ENCODE measurements around the gene LRRC14B. TPM values are rescaled to one million over a fixed set of nuclear protein-coding genes. Genes with fewer than 3 reads are reported as not detected.

Gene LRRC14B
- total RNA-seq, 1 experiment from 2014 or later, result not detected

DNA sequence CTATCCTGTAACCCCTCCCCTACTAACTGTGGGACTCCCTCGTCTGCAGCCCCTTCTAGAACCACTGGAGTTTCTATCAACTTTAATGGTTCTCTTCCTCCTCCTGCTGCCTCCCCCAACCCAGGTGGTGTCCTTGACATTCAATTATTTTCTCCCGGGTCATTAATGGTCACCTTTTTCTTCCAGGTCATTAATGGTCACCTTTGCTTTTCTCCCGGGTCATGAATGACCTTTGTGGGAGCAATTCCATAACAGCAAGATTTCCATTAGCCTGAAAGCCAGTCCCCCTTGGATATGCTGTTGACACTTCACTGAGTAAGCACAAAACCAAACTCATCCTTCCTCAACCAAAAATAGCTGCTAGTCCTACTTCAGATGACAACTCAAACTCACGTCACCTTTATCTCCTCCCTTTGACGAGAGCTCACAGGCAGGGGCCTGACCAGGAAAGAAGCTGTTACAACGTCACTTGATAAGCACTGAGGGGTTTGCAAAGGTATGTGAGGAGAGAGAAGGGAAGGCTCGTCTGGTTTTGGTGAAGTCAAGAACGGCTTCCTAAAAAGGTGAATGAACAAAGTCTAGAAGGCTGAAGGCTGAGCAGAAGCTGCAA lies 15.7 kb downstream of the LRRC14B start:
- Histone ChIP-seq H3K4me2 (ENCODE audit: low read length) (no peak overlapping the region; the same call in 1 of the 2 replicates), H3K27me3 (ENCODE audit: low read length) (no peaks in the 10 kb centered on the region), H3K4me3 (ENCODE audit: low read length) (no peak overlapping the region), H3K9me2 (replicated peaks; ENCODE audit: low read length) (no peaks in the 10 kb centered on the region), H3K36me3 (ENCODE audit: low read depth, low read length) (peaks cover 14% of the 10 kb centered on the region; the same call in 1 of the 2 replicates), H3F3A (ENCODE audit: low read length, unreplicated experiment) (no peaks in the 10 kb centered on the region), H4K20me1 (ENCODE audit: low read length) (peaks cover 4% of the 10 kb centered on the region; the same call in 1 of the 2 replicates), H3K9me3 (ENCODE audit: low read length) (no peaks in the 10 kb centered on the region), H2AFZ (ENCODE audit: low read length) (no peak overlapping the region), H3K79me2 (ENCODE audit: low read length) (peaks cover 48% of the 10 kb centered on the region), H3K4me1 (ENCODE audit: insufficient read depth, low read length) (peaks cover 25% of the 10 kb centered on the region), H3K27ac (ENCODE audit: low read length) (peak overlapping the region; percentile 83), H3K9ac (ENCODE audit: low read length) (peak overlapping the region; percentile 58)
- peak; percentile 62 for ATAC-seq
- CTCF ChIA-PET, result no interaction called here
- BruUV-seq (replicated peaks), result no TSS peak
- no peak for TF ChIP-seq EZH2 (IDR thresholded peaks at IDR 0.05; ENCODE audit: low read length, unreplicated experiment)
- TF ChIP-seq, protein P1, sequence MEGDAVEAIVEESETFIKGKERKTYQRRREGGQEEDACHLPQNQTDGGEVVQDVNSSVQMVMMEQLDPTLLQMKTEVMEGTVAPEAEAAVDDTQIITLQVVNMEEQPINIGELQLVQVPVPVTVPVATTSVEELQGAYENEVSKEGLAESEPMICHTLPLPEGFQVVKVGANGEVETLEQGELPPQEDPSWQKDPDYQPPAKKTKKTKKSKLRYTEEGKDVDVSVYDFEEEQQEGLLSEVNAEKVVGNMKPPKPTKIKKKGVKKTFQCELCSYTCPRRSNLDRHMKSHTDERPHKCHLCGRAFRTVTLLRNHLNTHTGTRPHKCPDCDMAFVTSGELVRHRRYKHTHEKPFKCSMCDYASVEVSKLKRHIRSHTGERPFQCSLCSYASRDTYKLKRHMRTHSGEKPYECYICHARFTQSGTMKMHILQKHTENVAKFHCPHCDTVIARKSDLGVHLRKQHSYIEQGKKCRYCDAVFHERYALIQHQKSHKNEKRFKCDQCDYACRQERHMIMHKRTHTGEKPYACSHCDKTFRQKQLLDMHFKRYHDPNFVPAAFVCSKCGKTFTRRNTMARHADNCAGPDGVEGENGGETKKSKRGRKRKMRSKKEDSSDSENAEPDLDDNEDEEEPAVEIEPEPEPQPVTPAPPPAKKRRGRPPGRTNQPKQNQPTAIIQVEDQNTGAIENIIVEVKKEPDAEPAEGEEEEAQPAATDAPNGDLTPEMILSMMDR (conservative IDR thresholded peaks at IDR 0.05; ENCODE audit: low read depth, low read length), result no peak
- TF ChIP-seq EZH2phosphoT487 (IDR thresholded peaks at IDR 0.05; ENCODE audit: borderline replicate concordance, low read length), result no peak
- intact Hi-C loops (cut with micrococcal nuclease), result no loop called here
- POLR2A ChIA-PET (ENCODE audit: unreplicated experiment), result interaction anchor here (0.6 kb wide), 1 partner anchor 450 kb away, joined by 5 read pairs; no protein-coding TSS in a partner anchor
- peak; percentile 40 for DNase-seq

DNA sequence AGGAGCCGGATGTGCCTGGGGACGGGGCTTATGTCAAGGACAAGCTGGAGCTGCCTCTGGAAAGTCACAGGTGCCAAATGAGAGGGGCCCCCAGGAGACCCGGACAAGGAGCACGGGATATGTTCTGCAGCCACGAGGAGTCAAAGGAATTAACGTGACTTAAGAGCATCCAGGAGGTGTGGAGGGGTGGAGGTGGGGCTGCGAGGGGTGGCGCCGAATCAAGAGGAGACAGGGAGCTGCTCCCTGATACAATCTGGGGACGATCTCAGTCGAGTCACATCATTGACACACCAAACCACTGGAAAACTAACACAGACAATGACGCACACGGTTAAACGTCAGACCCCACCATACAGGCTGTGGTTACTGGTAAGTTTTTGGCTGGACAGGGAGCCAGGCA lies 16.3 kb downstream of the LRRC14B start:
- H4K20me1 ChIP-seq (ENCODE audit: low read length), result peaks cover 4% of the 10 kb centered on the region; the same call in 1 of the 2 replicates
- H3K4me3 ChIP-seq (ENCODE audit: low read length), result no peak overlapping the region
- peaks cover 25% of the 10 kb centered on the region for H3K4me1 ChIP-seq (ENCODE audit: insufficient read depth, low read length)
- DNase-seq, result peak; percentile 35
- H3K27ac ChIP-seq (ENCODE audit: low read length), result peak overlapping the region; percentile 83
- H3K4me2 ChIP-seq (ENCODE audit: low read length), result no peak overlapping the region; the same call in none of the 2 replicates
- intact Hi-C loops (cut with micrococcal nuclease), result no loop called here
- H3K9ac ChIP-seq (ENCODE audit: low read length), result peak overlapping the region; percentile 58
- no peaks in the 10 kb centered on the region for H3K27me3 ChIP-seq (ENCODE audit: low read length)
- BruUV-seq (replicated peaks), result no TSS peak
- peaks cover 14% of the 10 kb centered on the region; the same call in 1 of the 2 replicates for H3K36me3 ChIP-seq (ENCODE audit: low read depth, low read length)
- ChIA-PET POLR2A (ENCODE audit: unreplicated experiment) (interaction anchor here (0.6 kb wide), 1 partner anchor 450 kb away, joined by 5 read pairs; no protein-coding TSS in a partner anchor), CTCF (no interaction called here)
- no peak for TF ChIP-seq EZH2phosphoT487 (IDR thresholded peaks at IDR 0.05; ENCODE audit: borderline replicate concordance, low read length)
- H3K79me2 ChIP-seq (ENCODE audit: low read length), result peaks cover 48% of the 10 kb centered on the region
- no peak overlapping the region for H2AFZ ChIP-seq (ENCODE audit: low read length)
- H3K9me3 ChIP-seq (ENCODE audit: low read length), result no peaks in the 10 kb centered on the region
- peak; percentile 46 for ATAC-seq
- no peaks in the 10 kb centered on the region for H3K9me2 ChIP-seq (replicated peaks; ENCODE audit: low read length)
- H3F3A ChIP-seq (ENCODE audit: low read length, unreplicated experiment), result no peaks in the 10 kb centered on the region

DNA sequence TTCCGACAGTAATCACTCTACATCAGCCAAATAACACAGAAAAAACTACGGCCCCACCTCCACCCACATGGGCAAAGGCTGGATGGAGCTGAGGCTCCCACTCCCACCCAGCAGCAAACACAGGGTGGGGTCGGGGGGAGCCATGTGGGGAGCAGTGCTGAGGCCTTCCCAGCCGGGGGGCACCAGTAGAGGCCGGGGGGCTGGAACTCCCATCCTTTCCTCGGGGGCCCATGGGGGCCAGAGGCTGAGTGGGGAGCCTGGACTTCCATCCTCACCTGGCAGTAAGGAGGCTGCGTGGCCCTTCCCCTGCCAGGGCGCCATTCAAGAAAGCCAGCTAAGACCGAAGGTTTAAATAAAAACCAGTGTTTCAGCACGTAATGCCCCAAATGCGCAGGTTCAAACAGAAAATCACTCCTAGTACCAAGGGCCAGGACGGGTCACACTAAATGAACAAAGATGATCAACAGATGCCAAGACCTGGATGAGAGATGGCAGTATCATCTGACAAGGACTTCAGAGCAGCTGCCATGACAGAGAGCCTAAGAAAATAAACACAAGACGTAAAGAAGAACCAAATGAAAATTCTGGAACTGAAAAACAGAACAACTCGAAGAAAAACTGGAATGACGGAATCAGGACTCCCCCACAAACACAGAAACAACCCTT lies 17.3 kb downstream of the LRRC14B start:
- Histone ChIP-seq H3K9me3 (ENCODE audit: low read length) (no peaks in the 10 kb centered on the region), H3K9ac (ENCODE audit: low read length) (peak overlapping the region; percentile 53), H3K9me2 (replicated peaks; ENCODE audit: low read length) (no peaks in the 10 kb centered on the region), H3K4me2 (ENCODE audit: low read length) (no peak overlapping the region; the same call in 1 of the 2 replicates), H3F3A (ENCODE audit: low read length, unreplicated experiment) (no peaks in the 10 kb centered on the region), H3K4me1 (ENCODE audit: insufficient read depth, low read length) (peaks cover 25% of the 10 kb centered on the region), H4K20me1 (ENCODE audit: low read length) (peaks cover 4% of the 10 kb centered on the region; the same call in 1 of the 2 replicates), H3K79me2 (ENCODE audit: low read length) (peaks cover 51% of the 10 kb centered on the region), H3K27me3 (ENCODE audit: low read length) (no peaks in the 10 kb centered on the region), H2AFZ (ENCODE audit: low read length) (no peak overlapping the region), H3K27ac (ENCODE audit: low read length) (peak overlapping the region; percentile 73), H3K36me3 (ENCODE audit: low read depth, low read length) (peaks cover 15% of the 10 kb centered on the region; the same call in 1 of the 2 replicates), H3K4me3 (ENCODE audit: low read length) (no peak overlapping the region)
- CTCF ChIA-PET, result no interaction called here
- TF ChIP-seq EZH2 (IDR thresholded peaks at IDR 0.05; ENCODE audit: low read length, unreplicated experiment), result no peak
- TF ChIP-seq, protein P1 (conservative IDR thresholded peaks at IDR 0.05; ENCODE audit: low read depth, low read length), result no peak
- no peak for TF ChIP-seq EZH2phosphoT487 (IDR thresholded peaks at IDR 0.05; ENCODE audit: borderline replicate concordance, low read length)
- intact Hi-C loops (cut with micrococcal nuclease), result no loop called here
- DNase-seq (no peak), ATAC-seq (no peak)
- BruUV-seq (replicated peaks), result no TSS peak
- POLR2A ChIA-PET (ENCODE audit: unreplicated experiment), result no interaction called here

Measured in PC-3 (cell line).